Liver (tissue), 9 donors: Measurements from ENCODE around the gene FARP1. TPM values are rescaled to one million over a fixed set of nuclear protein-coding genes. Genes with fewer than 3 reads are reported as not detected.

ENCODE experiments used
- DNase-seq: peaks from one replicate; pipeline ENCODE4 v3.0.0-alpha.2; 2017; ENCODE audit warnings: low spot score
- H3K27ac ChIP-seq, 2 donors: one replicate each; pipeline ENCODE4 v1.7.0; 2013; ENCODE audit warnings: inconsistent platforms in 2 of 2, low read length in 2 of 2, control low read depth in 1 of 2, low read depth in 1 of 2, mild to moderate bottlenecking in 1 of 2
- H3K27me3 ChIP-seq, 4 donors: one replicate each; pipeline versions ENCODE4 v1.6.1 to v1.7.0; 2013; ENCODE audit warnings: low read length in 3 of 4, inconsistent platforms in 1 of 4, mild to moderate bottlenecking in 1 of 4, moderate library complexity in 1 of 4; ENCODE audit not compliant: control insufficient read depth in 4 of 4, insufficient read depth in 4 of 4
- H3K36me3 ChIP-seq, 4 donors: one replicate each; pipeline versions ENCODE4 v1.6.1 to v1.7.0; 2013; ENCODE audit warnings: low read length in 3 of 4, mild to moderate bottlenecking in 3 of 4, low read depth in 1 of 4, moderate library complexity in 1 of 4; ENCODE audit not compliant: control insufficient read depth in 4 of 4, insufficient read depth in 3 of 4
- H3K4me1 ChIP-seq, 4 donors: one replicate each; pipeline versions ENCODE4 v1.6.1 to v1.7.0; 2013; ENCODE audit warnings: low read length in 3 of 4, mild to moderate bottlenecking in 3 of 4, moderate library complexity in 1 of 4; ENCODE audit not compliant: control insufficient read depth in 4 of 4, insufficient read depth in 4 of 4
- H3K4me3 ChIP-seq, 3 donors: one replicate each; pipeline versions ENCODE4 v1.6.1 to v1.7.0; 2013; ENCODE audit warnings: low read length in 3 of 3, control low read depth in 1 of 3, low read depth in 1 of 3, mild to moderate bottlenecking in 1 of 3
- H3K9ac ChIP-seq, 2 donors: one replicate each; pipeline ENCODE4 v1.7.0; 2013; ENCODE audit warnings: low read length in 2 of 2, mild to moderate bottlenecking in 2 of 2, moderate library complexity in 2 of 2, control low read depth in 1 of 2, low read depth in 1 of 2
- H3K9me3 ChIP-seq, 4 donors: one replicate each; pipeline versions ENCODE4 v1.6.1 to v1.7.0; 2013; ENCODE audit warnings: low read length in 3 of 4; ENCODE audit not compliant: control insufficient read depth in 4 of 4
- CTCF ChIP-seq: fragments of 150-350 bp; IDR thresholded peaks from 2 replicates; pipeline ENCODE4 v1.5.1; 2017; ENCODE audit warnings: improper control_type of control experiment, low read depth, low read length; ENCODE audit not compliant: missing input control
- FOXA1 ChIP-seq: IDR thresholded peaks from 2 replicates; pipeline ENCODE4 v1.6.1; 2016; ENCODE audit warnings: antibody characterized with exemption
- FOXA2 ChIP-seq: IDR thresholded peaks from 2 replicates; pipeline ENCODE4 v1.6.1; 2016; ENCODE audit warnings: antibody characterized with exemption
- GABPA ChIP-seq, 2 donors: IDR thresholded peaks in 1 of 2; conservative IDR thresholded peaks in 1 of 2; 2 replicates each; pipeline ENCODE4 v1.6.1; 2016; ENCODE audit warnings: antibody characterized with exemption in 2 of 2, mild to moderate bottlenecking in 1 of 2, moderate library complexity in 1 of 2
- HNF4A ChIP-seq, 2 donors: conservative IDR thresholded peaks; 2 replicates each; pipeline ENCODE4 v1.6.1; 2016; ENCODE audit warnings: antibody characterized with exemption in 2 of 2, mild to moderate bottlenecking in 2 of 2
- HNF4G ChIP-seq: IDR thresholded peaks from 2 replicates; pipeline ENCODE4 v1.6.1; 2016; ENCODE audit warnings: antibody characterized with exemption
- JUND ChIP-seq, 2 donors: IDR thresholded peaks; 2 replicates each; pipeline ENCODE4 v1.6.1; 2016; ENCODE audit warnings: antibody characterized with exemption in 2 of 2
- MAX ChIP-seq: IDR thresholded peaks from 2 replicates; pipeline ENCODE4 v1.6.1; 2016; ENCODE audit warnings: antibody characterized with exemption
- NR2F2 ChIP-seq: IDR thresholded peaks from 2 replicates; pipeline ENCODE4 v1.6.1; 2016; ENCODE audit warnings: antibody characterized with exemption
- RAD21 ChIP-seq, 2 donors: IDR thresholded peaks; 2 replicates each; pipeline ENCODE4 v1.6.1; 2016; ENCODE audit warnings: antibody characterized with exemption in 2 of 2, mild to moderate bottlenecking in 2 of 2
- REST ChIP-seq: IDR thresholded peaks from 2 replicates; pipeline ENCODE4 v1.6.1; 2016; ENCODE audit warnings: antibody characterized with exemption, mild to moderate bottlenecking
- RXRA ChIP-seq, 2 donors: IDR thresholded peaks; 2 replicates each; pipeline ENCODE4 v1.6.1; 2017 to 2018; ENCODE audit warnings: antibody characterized with exemption in 2 of 2, mild to moderate bottlenecking in 1 of 2
- SP1 ChIP-seq: IDR thresholded peaks from 2 replicates; pipeline ENCODE4 v1.6.1; 2018; ENCODE audit warnings: antibody characterized with exemption, mild to moderate bottlenecking
- TAF1 ChIP-seq: conservative IDR thresholded peaks from 2 replicates; pipeline ENCODE4 v1.6.1; 2016; ENCODE audit warnings: antibody characterized with exemption, mild to moderate bottlenecking
- YY1 ChIP-seq: IDR thresholded peaks from 2 replicates; pipeline ENCODE4 v1.6.1; 2016; ENCODE audit warnings: antibody characterized with exemption, mild to moderate bottlenecking
- ZBTB33 ChIP-seq: IDR thresholded peaks from 2 replicates; pipeline ENCODE4 v1.6.1; 2016; ENCODE audit warnings: antibody characterized with exemption
- WGBS: extraction: QIAGEN DNeasy Blood & Tissue Kit; methylation state at CpG from one replicate; pipeline ENCODE4 v1.1.7; 2013; 5-methylcytosine and 5-hydroxymethylcytosine counted together
- polyA plus RNA-seq, 2 donors: library from polyadenylated mRNA; stranded (reverse) in 1 of 2; unstranded in 1 of 2; fragments of 200-250 nt in 1 of 2; fragments of >200 nt in 1 of 2; fragmentation: Nextera tagmentation in 1 of 2; extraction: Ambion mirVana in 1 of 2; gene quantifications; one replicate each; pipeline versions ENCODE4 v1.2.1 to v1.2.3, GENCODE V29; 2013 to 2015
- total RNA-seq, 2 donors: library from RNA; depleted of rRNA; stranded (reverse); fragments of >200 nt; gene quantifications; one replicate each; pipeline ENCODE4 v1.2.3, GENCODE V29; 2014
- donor health status: healthy.
- donor health status: healthy.
- donor health status: healthy.
- donor health status: healthy.
- donor health status: healthy.

The FARP1 gene
- total and polyA plus RNA-seq, 4 donors = 28.4 to 62.6 (median 39.8) TPM

GRCh38 chr13:98208606-98209005 is 65.7 kb downstream of the FARP1 start (continued):
- TF ChIP-seq REST = no peak
- TF ChIP-seq HNF4G = no peak

- Histone ChIP-seq H3K4me3 (no peak overlapping the region), H3K9ac (no peak overlapping the region), H3K9me3 (no peaks in the 10 kb centered on the region), H3K27ac (no peak overlapping the region), H3K36me3 (peaks cover 3 to 4% (median 4%) of the 10 kb centered on the region in 4 donors), H3K4me1 (peaks cover 0 to 17% (median 3%) of the 10 kb centered on the region in 4 donors), H3K27me3 (no peaks in the 10 kb centered on the region)
- TF ChIP-seq NR2F2 (no peak), RXRA (IDR thresholded peaks at IDR 0.05) (no peak), YY1 (no peak), ZBTB33 (no peak), CTCF (no peak), JUND (IDR thresholded peaks at IDR 0.05) (no peak), SP1 (no peak), REST (no peak), HNF4G (no peak), HNF4A (conservative IDR thresholded peaks at IDR 0.05) (no peak), FOXA2 (no peak), RAD21 (IDR thresholded peaks at IDR 0.05) (no peak), FOXA1 (no peak), TAF1 (no peak), MAX (no peak), GABPA (IDR thresholded peaks at IDR 0.05 in 1 of 2, conservative IDR thresholded peaks at IDR 0.05 in 1 of 2) (no peak)
- DNase-seq = no peak
- WGBS = 95% methylated on average over 5 of the region's 5 CpGs
These were observed 69.9 kb downstream of the FARP1 start for GRCh38 chr13:98212763-98213162.
